HFF-Myc (cell line): Measurements from ENCODE around the gene CILP.

Experiments
- DNase-seq: peaks from one replicate; pipeline ENCODE4 v3.0.0-alpha.2; 2011; ENCODE audit warnings: low read depth; ENCODE audit errors: extremely low read depth
- H3K4me3 ChIP-seq: replicated peaks from 2 replicates; pipeline ENCODE4 v1.5.1; 2011; ENCODE audit warnings: low read depth, mild to moderate bottlenecking, control low read depth, low read length
- TF ChIP-seq, protein P1 (sequence below): IDR thresholded peaks from 2 replicates; pipeline ENCODE4 v1.5.1; 2012; ENCODE audit warnings: mild to moderate bottlenecking, low read depth, low read length, control low read depth; ENCODE audit errors: missing control alignments

Gene CILP, protein sequence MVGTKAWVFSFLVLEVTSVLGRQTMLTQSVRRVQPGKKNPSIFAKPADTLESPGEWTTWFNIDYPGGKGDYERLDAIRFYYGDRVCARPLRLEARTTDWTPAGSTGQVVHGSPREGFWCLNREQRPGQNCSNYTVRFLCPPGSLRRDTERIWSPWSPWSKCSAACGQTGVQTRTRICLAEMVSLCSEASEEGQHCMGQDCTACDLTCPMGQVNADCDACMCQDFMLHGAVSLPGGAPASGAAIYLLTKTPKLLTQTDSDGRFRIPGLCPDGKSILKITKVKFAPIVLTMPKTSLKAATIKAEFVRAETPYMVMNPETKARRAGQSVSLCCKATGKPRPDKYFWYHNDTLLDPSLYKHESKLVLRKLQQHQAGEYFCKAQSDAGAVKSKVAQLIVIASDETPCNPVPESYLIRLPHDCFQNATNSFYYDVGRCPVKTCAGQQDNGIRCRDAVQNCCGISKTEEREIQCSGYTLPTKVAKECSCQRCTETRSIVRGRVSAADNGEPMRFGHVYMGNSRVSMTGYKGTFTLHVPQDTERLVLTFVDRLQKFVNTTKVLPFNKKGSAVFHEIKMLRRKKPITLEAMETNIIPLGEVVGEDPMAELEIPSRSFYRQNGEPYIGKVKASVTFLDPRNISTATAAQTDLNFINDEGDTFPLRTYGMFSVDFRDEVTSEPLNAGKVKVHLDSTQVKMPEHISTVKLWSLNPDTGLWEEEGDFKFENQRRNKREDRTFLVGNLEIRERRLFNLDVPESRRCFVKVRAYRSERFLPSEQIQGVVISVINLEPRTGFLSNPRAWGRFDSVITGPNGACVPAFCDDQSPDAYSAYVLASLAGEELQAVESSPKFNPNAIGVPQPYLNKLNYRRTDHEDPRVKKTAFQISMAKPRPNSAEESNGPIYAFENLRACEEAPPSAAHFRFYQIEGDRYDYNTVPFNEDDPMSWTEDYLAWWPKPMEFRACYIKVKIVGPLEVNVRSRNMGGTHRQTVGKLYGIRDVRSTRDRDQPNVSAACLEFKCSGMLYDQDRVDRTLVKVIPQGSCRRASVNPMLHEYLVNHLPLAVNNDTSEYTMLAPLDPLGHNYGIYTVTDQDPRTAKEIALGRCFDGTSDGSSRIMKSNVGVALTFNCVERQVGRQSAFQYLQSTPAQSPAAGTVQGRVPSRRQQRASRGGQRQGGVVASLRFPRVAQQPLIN

DNA sequence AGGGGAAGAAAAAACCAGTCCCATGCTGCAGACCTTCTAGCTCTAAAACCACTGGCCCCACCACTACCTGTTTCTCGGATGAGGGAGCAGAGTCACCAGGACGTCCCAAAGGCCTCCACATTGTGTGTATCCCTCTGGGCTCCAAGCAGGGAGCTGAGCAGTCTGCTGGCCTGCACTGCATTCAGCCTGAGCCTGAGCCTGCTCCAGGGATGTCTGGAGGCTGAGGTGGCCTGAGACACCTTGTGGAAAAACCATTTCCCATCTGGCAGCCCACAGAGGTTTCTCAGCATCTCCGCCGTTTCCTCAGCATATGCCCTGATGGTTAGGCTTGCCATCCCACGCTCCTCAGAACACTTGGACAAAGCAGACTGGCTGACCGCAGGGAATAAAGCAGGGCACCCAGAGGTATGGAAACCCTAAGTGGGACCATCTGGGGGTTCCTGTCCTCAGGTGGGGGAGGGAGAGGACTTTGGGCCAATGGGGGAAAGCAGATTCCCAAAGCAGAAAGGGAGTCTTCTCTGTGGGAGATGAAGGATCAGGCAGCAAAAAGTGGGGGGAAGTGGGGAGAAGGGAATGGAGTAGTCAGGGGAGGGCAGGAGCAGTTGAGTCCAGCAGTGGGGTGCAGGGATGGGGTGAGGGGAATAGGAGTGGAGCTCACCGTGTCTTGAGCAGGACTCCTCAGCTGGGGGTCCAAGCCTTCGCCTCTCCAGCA, at the start of gene CILP:
TSS of gene CILP (minus strand) at position 704 of the 712 bp plus-strand sequence. CDS start 1,718 bp downstream, outside the sequence.
- TF ChIP-seq, protein P1, sequence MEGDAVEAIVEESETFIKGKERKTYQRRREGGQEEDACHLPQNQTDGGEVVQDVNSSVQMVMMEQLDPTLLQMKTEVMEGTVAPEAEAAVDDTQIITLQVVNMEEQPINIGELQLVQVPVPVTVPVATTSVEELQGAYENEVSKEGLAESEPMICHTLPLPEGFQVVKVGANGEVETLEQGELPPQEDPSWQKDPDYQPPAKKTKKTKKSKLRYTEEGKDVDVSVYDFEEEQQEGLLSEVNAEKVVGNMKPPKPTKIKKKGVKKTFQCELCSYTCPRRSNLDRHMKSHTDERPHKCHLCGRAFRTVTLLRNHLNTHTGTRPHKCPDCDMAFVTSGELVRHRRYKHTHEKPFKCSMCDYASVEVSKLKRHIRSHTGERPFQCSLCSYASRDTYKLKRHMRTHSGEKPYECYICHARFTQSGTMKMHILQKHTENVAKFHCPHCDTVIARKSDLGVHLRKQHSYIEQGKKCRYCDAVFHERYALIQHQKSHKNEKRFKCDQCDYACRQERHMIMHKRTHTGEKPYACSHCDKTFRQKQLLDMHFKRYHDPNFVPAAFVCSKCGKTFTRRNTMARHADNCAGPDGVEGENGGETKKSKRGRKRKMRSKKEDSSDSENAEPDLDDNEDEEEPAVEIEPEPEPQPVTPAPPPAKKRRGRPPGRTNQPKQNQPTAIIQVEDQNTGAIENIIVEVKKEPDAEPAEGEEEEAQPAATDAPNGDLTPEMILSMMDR, result no peak
- H3K4me3 ChIP-seq, result no peak within 1 kb of the TSS
- no peak for DNase-seq

DNA sequence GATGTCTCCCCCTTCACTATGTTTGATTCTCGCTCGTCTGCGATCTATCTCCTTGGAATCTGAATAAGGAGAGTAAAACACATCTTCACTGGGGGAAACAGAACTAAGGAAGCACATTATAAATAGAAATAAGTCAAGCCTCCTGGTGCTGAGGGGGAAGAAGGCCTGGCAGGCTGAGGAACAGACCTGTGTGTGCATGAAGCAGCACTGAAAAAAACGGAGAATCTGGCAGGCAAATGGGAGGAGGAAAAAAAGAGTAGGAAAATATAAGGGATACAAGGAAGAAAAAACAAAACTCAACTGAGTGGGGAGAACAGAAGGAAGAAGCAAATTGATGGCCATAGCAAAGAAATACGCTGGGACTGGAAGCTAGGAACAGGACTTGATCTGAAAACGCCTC, 49.7 kb upstream of the CILP start:
- TF ChIP-seq, protein P1, result no peak
- no peak for DNase-seq
- no peak overlapping the region for H3K4me3 ChIP-seq

DNA sequence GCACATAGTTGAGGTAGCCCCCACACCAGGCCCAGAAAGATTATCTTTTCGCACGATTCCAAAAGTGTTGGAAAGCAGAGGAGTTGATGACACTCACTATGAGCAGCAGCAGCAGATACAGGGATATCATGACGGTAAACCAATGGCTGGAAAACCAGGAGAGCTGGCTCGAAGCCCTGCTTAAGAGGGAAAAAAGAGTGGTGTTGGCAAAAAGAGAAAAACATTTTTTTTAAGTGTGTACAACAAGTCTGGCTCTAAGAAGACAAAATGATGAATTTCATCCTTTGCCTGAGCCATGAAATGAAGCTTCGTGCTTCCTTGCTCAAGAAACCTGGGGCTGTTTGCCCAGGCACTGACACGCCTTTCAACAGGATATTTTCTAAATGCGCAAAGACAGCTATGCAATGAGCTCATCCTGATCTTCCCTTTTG, 48.1 kb upstream of the CILP start:
- TF ChIP-seq, protein P1, result no peak
- DNase-seq, result no peak
- no peak overlapping the region for H3K4me3 ChIP-seq

DNA sequence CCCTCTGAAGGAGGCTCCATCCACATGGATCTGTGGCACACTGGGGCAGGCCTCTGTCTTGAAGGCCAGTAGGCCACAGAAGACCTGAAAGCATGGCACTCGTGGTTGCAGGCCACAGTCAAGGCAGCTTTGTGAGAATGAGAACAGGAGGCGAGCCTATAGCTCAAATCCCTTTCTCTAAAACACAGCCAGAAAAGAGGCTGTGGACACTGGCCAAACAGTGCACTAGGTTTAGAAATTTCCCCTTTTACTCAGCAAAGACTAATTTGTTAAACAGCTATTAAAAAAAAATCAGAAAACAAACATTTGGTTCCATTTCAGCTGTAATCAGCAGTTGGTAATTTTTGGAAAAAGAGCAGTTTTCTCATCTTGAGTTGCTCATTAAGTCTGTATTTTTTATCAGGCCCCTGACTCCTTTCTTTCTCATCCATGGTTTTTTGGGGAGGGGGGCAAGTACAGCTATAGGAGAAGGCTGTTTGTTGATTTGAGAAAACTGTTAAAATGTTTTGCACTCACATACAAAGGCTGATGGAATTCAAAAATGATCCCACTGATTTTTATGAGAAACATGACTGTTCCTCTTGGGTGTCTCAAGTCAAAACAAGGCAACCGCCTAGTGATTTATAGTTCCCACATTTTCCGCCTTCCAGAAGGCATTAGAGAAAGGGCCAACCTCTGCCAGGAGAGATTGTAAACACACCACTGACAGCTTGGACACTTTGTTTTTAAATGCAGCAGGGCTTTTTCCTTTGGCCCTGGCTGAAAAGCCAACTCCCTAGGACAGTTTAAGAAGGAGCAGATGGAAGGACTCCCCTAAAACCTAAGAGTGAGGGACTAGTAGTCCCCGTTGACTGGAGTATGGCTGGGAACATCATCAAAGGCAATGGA, 47.3 kb upstream of the CILP start:
- TF ChIP-seq, protein P1, result no peak
- no peak overlapping the region for H3K4me3 ChIP-seq
- no peak for DNase-seq

DNA sequence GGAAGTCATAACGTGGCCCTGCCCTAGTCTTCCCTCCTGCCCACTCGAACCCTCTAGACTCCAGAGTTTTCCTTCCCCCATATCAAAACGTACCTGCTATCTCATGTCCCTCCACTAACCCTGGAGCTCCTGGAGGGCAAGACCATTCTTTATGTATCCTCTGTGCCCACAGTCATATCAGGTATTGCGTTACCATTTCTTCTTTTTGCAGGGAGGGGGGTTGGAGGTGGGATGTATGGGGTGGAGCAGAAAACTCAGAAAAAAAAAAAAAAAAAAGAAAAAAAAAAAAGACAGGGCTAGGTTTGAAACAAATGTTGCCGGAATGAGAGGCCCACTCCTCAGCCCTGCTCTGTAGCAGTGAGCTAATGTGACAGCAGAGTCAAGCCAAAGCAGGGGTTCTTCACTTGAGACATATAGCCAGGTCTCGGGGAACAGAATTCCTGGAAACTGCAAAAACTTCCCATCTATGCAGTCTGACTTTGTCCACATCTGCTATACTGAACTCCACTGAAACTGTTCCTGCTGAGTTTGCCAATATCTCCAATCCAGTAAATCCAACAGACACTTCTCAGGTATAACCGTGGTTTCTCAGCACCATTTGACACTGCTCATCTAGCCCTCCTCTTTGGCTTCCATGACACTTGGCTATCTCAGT, 44.3 kb upstream of the CILP start:
- TF ChIP-seq, protein P1, result no peak

More for the DNA sequence above, 44.3 kb upstream of the CILP start:
- no peak overlapping the region for H3K4me3 ChIP-seq
- DNase-seq, result no peak
